Body of pancreas (tissue), 4 donors: ENCODE measurements around the gene HOXB1. TPM values are rescaled to one million over a fixed set of nuclear protein-coding genes. Genes with fewer than 3 reads are reported as not detected.

Experiments used
- ATAC-seq: fragments of 150-250 bp; one replicate; pipeline ENCODE4 v1.9.1; 2016
- DNase-seq, 4 donors: peaks; one replicate each; pipeline ENCODE4 v3.0.0-alpha.2; 2019
- H3K27ac ChIP-seq, 4 donors: fragments of 200-600 bp; sonication (generic); 1 replicate in 3 of 4; 2 replicates in 1 of 4; pipeline versions ENCODE4 v1.5.1 to v1.6.1; 2016 to 2019; ENCODE audit warnings: mild to moderate bottlenecking in 1 of 4, mixed read lengths in 1 of 4, moderate library complexity in 1 of 4
- H3K27me3 ChIP-seq, 2 donors: fragments of 200-600 bp; sonication (generic); one replicate each; pipeline ENCODE4 v1.6.0; 2016; ENCODE audit warnings: mild to moderate bottlenecking in 1 of 2
- H3K36me3 ChIP-seq, 2 donors: fragments of 200-600 bp; sonication (generic); replicated peaks in 1 of 2; 2 replicates each; pipeline ENCODE4 v1.5.1; 2016; ENCODE audit warnings: low read depth in 2 of 2; ENCODE audit not compliant: insufficient read depth in 1 of 2
- H3K4me1 ChIP-seq: fragments of 200-600 bp; sonication (generic); one replicate; pipeline ENCODE4 v1.6.0; 2016
- H3K4me3 ChIP-seq, 2 donors: fragments of 200-600 bp; sonication (generic); 1 replicate in 1 of 2; 2 replicates in 1 of 2; pipeline ENCODE4 v1.5.1; 2016 to 2019
- H3K9me3 ChIP-seq, 3 donors: fragments of 200-600 bp; sonication (generic); 1 replicate in 2 of 3; 2 replicates in 1 of 3; pipeline ENCODE4 v1.5.1; 2016
- POLR2A ChIP-seq, 3 donors: fragments of 450-650 bp; IDR thresholded peaks; one replicate each; pipeline ENCODE4 v1.6.1; 2016; ENCODE audit warnings: antibody characterized with exemption in 3 of 3, mild to moderate bottlenecking in 2 of 3
- WGBS, 2 donors: methylation state at CpG; one replicate each; pipeline ENCODE4 v1.1.5; 2017; 5-methylcytosine and 5-hydroxymethylcytosine counted together
- intact Hi-C: fragments of 100-400 bp; cut with DNase I; formaldehyde crosslinking; loops from one replicate; pipeline ENCODE4 v1.15.1; 2023
- total RNA-seq, 2 donors: library from RNA; depleted of rRNA; stranded (reverse); fragments of >200 nt; gene quantifications; one replicate each; pipeline ENCODE4 v1.1.0, GENCODE V29; 2016
- TF ChIP-seq, protein P1 (sequence below), 7 experiments: fragments of 450-650 bp in 4 of 7; fragments of 200-600 bp in 3 of 7; sonication (generic) in 3 of 7; IDR thresholded peaks; one replicate each; pipeline ENCODE4 v1.5.1; 2016 to 2019; ENCODE audit warnings: antibody characterized with exemption in 7 of 7

The HOXB1 gene
- total RNA-seq, 2 donors from 2014 or later, result not detected

- DNase-seq, result no peak
- intact Hi-C loops, result no loop called here
- H3K36me3 ChIP-seq, result no peaks in the 10 kb centered on the region
- no peak overlapping the region for H3K4me3 ChIP-seq
- H3K9me3 ChIP-seq, result no peaks in the 10 kb centered on the region
- peak overlapping the region in 1 of 4 donors; percentile 21 for H3K27ac ChIP-seq
- H3K27me3 ChIP-seq, result peaks cover 0 to 31% of the 10 kb centered on the region in 2 donors
- H3K4me1 ChIP-seq, result peaks cover 13% of the 10 kb centered on the region
- WGBS, 2 donors, result 29 to 41% methylated on average over 2 of the region's 2 CpGs
- TF ChIP-seq, protein P1, sequence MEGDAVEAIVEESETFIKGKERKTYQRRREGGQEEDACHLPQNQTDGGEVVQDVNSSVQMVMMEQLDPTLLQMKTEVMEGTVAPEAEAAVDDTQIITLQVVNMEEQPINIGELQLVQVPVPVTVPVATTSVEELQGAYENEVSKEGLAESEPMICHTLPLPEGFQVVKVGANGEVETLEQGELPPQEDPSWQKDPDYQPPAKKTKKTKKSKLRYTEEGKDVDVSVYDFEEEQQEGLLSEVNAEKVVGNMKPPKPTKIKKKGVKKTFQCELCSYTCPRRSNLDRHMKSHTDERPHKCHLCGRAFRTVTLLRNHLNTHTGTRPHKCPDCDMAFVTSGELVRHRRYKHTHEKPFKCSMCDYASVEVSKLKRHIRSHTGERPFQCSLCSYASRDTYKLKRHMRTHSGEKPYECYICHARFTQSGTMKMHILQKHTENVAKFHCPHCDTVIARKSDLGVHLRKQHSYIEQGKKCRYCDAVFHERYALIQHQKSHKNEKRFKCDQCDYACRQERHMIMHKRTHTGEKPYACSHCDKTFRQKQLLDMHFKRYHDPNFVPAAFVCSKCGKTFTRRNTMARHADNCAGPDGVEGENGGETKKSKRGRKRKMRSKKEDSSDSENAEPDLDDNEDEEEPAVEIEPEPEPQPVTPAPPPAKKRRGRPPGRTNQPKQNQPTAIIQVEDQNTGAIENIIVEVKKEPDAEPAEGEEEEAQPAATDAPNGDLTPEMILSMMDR (IDR thresholded peaks at IDR 0.05), result no peak
- no peak for TF ChIP-seq POLR2A (IDR thresholded peaks at IDR 0.05)
- no peak for ATAC-seq
These were observed 37.0 kb upstream of the HOXB1 start for GRCh38 chr17:48567646-48568354.

- H3K4me3 ChIP-seq, result no peak overlapping the region
- no peaks in the 10 kb centered on the region for H3K36me3 ChIP-seq
- TF ChIP-seq POLR2A (IDR thresholded peaks at IDR 0.05), result no peak
- TF ChIP-seq, protein P1 (IDR thresholded peaks at IDR 0.05), result no peak
- peaks cover 0 to 36% of the 10 kb centered on the region in 2 donors for H3K27me3 ChIP-seq
- H3K27ac ChIP-seq, result no peak overlapping the region
- WGBS, 2 donors, result 54 to 61% methylated on average over 5 to 6 of the region's 6 CpGs
- ATAC-seq, result no peak
- no peaks in the 10 kb centered on the region for H3K9me3 ChIP-seq
- H3K4me1 ChIP-seq, result peaks cover 19% of the 10 kb centered on the region
- intact Hi-C loops, result no loop called here
- no peak for DNase-seq
These were observed 36.4 kb upstream of the HOXB1 start for GRCh38 chr17:48567209-48567608.

GRCh38 chr17:48566717-48567116 lies 35.9 kb upstream of the HOXB1 start:
- H3K4me1 ChIP-seq, result peaks cover 24% of the 10 kb centered on the region
- intact Hi-C loops, result no loop called here
- no peak overlapping the region for H3K27ac ChIP-seq

GRCh38 chr17:48565925-48566710 lies 35.3 kb upstream of the HOXB1 start:
- Histone ChIP-seq H3K27ac (no peak overlapping the region), H3K4me3 (no peak overlapping the region), H3K9me3 (no peaks in the 10 kb centered on the region), H3K36me3 (no peaks in the 10 kb centered on the region), H3K4me1 (peaks cover 23% of the 10 kb centered on the region), H3K27me3 (peaks cover 0 to 37% of the 10 kb centered on the region in 2 donors)
- WGBS, 2 donors, result 57% methylated on average over 4 of the region's 4 CpGs
- no peak for TF ChIP-seq POLR2A (IDR thresholded peaks at IDR 0.05)
- TF ChIP-seq, protein P1 (IDR thresholded peaks at IDR 0.05), result no peak
- DNase-seq (no peak), ATAC-seq (no peak)
- intact Hi-C loops, result no loop called here

More at GRCh38 chr17:48566717-48567116, 35.9 kb upstream of the HOXB1 start:
- no peak for TF ChIP-seq POLR2A (IDR thresholded peaks at IDR 0.05)
- TF ChIP-seq, protein P1 (IDR thresholded peaks at IDR 0.05), result no peak
- no peak overlapping the region for H3K4me3 ChIP-seq
- 36 to 46% methylated on average over 2 of the region's 2 CpGs for WGBS, 2 donors
- H3K36me3 ChIP-seq, result no peaks in the 10 kb centered on the region
- DNase-seq, result no peak
- peaks cover 0 to 37% of the 10 kb centered on the region in 2 donors for H3K27me3 ChIP-seq
- ATAC-seq, result no peak
- no peaks in the 10 kb centered on the region for H3K9me3 ChIP-seq
